IPS DF 19.7 (cell line): ENCODE measurements around the gene ITGA7.

Source experiments
- DNase-seq: peaks from one replicate; pipeline ENCODE4 v3.0.0-alpha.2; 2013; ENCODE audit warnings: low read depth, low spot score

Gene ITGA7

DNA sequence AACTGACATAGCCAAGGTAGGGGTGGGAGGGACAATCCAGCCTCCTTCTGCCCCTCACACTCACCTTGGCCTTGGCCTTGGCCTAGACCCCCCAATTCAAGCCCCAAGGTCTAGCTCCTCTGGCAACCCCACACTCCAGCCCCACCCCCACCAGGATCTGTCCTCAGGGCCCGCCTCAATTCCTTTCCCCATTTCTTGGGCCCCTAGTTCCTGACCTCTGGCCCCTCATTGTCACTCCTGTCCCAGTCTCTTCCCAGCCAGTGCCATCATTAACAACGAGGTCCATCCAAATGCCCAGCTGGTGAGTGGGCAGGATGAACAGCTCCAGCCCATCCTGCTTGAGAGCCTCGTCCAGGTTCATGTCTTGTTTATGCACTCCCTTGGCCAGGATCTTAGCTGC is 28.4 kb upstream of the ITGA7 start:
- no peak for DNase-seq

DNA sequence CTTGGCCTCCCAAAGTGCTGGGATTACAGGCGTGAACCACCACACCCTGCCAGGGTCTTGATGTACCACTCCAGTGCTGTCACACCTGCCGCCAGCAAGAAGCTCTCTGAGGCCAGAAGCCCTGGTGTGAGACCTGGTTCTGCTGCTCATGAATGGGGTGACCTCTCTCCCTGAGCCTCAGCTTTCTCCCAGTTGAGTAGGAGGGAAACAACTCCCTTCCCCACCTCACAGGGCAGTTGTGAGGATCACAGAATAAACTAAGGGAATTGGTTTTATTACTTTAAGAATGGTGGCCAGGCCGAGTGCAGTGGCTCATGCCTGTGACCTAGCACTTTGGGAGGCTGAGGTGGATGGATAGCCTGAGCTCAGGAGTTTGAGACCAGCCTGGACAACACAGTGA is 26.9 kb upstream of the ITGA7 start:
- DNase-seq, result no peak

DNA sequence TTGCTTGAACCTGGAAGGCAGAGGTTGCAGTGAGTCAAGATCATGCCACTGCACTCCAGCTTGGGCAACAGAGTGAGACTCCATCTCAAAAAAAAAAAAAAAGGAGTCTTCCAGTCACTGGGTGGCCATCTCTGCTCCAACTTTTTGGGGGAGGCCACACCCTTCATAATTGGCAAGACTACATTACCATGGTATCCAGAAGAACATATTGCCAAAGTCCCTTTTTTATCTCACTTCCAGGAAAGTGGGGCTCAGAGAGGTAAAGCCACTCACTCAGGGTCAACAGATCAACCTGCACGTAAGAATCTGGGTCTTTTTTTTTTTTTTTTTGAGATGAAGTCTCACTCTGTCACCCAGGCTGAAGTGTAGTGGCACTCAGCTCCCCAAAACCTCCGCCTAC is 26.2 kb upstream of the ITGA7 start:
- no peak for DNase-seq

DNA sequence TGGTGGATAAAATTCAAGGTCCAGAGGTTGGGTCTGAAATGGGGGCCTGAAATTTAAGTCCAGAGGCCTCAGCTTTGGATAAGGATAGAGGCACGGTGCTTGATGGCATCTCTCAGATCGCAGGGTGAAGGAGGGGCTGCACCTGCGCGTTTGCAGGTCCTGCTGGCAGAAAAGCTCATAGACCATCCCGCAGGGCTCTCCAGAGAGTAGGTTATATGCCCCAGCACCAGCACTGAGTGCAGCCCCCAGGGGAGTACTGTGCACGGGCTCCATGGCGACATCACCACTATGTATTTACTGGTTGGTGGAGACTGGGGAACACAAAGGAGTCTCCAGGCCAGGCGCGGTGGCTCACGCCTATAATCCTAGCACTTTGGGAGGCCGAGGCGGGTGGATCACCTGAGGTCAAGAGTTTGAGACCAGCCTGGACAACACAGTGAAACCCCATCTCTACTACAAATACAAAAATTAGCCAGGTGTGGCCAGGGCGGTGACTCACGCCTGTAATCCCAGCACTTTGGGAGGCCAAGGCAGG is 25.4 kb upstream of the ITGA7 start:
- no peak for DNase-seq

DNA sequence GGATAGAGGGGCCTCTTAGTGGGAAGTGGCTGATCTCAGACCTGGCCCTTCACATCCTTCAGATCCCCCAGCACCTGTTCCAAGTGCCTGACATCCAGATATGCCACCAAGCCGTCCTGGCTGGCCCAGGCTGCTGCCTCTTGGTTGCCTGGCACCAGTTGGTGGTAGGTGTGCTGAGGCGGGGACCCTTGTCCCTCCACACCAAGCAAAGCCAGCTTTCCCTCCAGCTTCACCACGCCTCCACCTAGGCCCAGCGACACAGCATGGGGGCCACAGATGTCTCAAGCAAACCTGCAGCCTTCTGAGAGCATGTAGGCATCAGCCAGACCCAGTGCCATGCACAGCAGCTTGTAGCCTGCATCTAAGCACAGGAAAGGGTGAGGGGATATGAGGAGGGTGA is 24.6 kb upstream of the ITGA7 start:
- no peak for DNase-seq

DNA sequence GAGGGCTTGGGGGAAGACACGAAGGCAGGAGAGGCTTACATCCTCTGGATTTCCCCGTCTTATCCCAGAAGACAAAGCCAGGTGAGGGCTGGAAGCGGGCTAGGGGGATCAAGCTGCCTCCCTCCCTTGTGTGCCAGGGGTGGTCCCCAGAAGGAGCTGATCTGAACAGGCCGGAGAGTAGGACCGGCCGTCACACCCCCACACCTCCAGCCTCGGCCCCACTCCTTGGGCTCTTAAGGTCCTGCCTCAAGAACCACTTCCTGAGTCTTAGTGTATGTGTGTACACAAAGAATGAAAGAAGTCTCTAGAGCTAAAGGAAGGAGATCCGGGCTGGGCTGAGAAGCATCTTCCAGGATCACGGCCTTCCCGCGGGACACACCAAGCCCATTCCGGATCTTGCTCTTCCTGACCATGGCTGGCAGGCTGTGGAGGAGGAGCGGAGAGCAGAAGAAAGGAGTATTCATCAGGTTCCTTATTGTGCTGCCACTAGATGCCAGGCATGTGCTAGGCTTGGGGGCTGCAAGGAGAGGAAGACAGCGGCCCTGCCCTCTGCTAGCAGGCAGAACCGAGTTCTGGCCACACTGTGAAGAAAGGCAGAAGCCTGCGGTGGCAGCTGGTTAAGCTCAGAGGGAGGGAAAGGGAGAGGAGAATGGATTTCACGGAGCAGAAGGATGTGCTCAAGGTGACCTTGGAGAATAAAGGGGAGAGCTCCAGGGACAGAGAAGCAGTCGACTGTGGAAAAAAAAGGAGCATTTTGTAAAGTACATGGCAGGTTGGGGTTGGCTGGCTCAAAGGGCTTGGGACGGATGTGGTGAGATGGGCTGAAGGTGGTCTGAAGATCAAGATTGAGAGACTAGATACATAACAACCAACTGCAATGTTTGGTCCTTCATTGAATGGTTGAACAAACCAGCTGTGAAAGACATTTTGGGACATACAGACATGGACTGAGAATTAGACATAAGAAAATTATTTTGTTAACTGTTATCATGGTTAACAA is 22.4 kb upstream of the ITGA7 start:
- DNase-seq, result no peak

DNA sequence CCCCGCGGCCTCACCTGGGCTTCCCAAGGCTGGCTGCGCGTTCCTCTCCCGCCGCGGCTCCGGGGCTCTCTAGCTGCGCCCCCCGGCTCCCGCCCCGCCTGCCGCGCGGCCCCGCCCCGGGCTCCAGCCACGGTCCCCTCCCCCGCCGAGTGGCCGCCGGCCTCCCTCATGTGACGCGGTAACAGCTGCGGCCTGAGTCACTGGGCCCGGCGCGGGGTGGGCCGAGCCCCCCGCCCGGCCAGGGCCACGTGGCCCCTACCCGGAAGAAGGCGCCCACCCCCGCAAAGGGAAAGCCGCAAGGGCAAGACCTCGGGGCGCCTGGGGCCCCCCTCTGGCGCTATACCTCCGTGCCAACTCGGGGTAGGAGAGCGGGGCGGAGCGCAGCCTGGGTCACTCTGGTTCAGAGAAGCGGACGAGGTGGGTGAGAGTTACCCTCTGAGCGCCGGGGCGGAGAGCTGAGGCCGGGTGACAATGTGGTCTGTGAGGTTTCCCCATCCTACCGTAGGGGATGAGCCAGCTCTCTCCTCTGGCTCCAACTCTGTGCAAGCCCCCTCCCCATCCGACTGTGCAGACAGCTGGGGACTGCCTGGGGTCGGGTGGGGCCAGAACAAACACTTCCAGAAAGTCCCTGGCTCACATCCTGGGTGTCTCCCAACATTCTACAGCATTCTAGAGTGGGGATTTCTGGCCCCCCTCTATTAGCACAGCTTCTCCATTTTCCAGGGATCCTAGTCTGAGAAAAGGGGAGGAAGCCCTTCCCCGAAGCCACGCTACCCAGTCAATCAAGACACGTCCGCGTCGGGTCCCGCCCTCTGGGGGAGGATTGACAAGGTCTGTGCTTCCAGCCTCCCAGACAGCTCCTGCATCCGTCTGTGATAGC is 21.5 kb upstream of the ITGA7 start, which contains the start of gene CD63:
Gene CD63, minus strand, starts transcription at position 71 of the 880 bp plus-strand sequence. CDS start 668 bp downstream, outside the sequence.
- peak; percentile 80 for DNase-seq

DNA sequence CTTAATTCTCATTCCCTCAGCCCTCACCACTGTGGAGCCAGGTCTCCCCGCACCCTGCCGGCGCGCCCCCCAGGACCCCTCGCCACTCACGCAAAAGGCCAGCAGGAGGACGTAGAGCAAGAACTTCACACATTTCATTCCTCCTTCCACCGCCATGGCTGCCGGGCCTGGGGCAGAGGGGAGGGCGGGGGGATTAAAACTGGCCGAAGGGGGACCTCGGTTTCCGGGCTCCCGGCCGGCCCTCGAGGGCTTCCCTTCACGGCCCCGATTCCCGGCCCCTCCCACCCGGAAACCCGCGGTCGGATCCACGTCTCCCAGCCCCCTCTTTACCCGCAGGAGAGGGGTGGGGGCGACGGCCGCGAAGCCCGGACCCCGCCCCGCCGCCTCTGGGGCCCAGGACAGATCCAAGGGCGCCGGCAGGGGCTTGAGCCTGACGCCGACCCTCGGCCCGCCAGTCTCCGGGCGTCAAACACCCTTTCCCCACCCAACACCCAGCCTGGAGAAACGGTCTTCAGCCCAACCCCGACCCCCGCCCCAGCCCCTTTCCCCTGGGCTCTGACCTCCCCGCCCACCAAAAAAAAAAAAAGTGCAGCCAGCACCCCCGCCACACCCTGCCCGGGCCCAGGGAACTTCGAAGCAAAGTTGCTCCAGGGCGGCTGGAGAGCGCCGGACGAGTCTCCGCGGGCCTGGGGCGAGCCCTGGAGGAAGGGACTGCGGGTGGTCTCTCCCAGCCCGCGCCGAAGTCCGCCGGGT is 20.7 kb upstream of the ITGA7 start:
- DNase-seq, result no peak

DNA sequence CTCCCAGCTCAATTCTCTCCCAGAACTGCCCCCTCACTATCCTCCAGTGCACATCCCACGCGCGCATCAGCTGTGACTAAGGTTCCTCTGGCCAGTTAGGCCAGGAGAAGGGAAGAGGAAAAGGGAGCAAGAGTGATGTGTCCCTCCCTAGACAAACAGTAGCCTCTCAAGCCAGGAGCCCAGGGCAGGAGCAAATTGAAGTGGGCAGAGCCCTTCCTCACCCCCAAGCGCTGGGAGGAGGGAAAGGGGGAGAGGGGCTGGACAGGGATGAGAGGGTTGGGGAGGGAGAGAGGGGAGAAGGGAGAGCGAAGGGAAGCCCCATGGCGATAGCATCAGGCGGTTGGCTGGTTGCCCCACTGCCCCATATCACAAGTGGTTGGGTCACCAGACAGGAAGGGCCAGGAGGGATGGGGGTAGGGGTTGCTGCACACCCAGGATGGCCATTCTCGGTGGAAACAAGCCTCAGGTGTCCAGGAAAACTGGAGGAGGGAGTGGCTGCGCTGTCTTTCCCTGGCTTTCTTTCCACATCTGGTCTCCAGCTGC is 20.0 kb upstream of the ITGA7 start:
- DNase-seq, result no peak

DNA sequence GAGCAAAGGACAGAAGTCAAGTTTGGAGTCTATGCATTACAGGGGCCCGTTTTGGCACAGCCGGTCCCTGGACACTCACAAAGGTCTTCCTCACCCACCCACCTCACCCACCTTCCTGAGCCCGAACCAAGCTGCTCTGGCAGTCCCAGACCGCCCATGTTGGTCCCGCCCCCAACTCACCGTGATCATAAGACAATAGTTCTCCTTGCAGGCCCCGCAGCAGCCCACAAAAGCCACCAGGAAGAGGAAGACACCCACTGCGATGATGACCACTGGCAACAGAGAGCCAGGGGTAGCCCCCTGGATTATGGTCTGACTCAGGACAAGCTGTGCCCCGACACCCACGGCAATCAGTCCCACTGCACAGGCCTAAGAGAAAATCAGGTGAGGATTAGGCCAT is 19.3 kb upstream of the ITGA7 start:
- DNase-seq, result no peak

DNA sequence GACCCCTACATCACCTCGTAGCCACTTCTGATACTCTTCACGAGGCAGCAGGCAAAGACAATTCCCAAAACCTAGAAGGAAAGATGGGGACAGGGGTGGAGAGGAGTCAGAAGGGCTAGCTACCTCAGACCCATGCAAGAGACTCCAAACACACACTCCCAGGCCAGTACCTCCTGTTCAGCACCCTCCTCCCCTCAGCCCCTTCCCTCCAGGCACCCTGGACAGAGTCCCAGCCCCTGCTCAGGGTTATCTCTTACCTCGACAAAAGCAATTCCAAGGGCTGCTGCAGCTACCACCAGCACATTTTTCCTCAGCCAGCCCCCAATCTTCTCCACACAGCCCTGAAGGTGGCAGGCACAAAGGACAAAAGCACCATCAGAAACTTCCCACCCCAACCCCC is 17.9 kb upstream of the ITGA7 start:
- DNase-seq, result no peak

DNA sequence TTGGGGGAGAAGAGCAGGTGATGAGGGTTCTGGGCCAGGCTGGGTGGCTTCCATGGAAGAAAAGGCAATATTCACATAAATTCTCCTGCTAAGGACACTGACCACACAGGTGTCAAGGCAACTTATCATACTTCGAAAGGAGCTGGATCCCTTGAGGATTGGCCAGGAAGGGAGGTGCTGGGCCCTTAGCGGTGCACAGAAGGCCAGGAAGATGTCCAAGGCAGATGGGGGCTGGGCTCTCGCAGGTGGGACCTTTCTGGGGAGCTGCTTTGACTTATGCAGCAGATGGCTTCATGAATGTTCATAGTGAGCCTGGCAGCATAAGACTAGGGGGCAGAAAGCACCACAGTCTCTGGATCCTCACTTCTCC is 17.2 kb upstream of the ITGA7 start:
- DNase-seq, result no peak

DNA sequence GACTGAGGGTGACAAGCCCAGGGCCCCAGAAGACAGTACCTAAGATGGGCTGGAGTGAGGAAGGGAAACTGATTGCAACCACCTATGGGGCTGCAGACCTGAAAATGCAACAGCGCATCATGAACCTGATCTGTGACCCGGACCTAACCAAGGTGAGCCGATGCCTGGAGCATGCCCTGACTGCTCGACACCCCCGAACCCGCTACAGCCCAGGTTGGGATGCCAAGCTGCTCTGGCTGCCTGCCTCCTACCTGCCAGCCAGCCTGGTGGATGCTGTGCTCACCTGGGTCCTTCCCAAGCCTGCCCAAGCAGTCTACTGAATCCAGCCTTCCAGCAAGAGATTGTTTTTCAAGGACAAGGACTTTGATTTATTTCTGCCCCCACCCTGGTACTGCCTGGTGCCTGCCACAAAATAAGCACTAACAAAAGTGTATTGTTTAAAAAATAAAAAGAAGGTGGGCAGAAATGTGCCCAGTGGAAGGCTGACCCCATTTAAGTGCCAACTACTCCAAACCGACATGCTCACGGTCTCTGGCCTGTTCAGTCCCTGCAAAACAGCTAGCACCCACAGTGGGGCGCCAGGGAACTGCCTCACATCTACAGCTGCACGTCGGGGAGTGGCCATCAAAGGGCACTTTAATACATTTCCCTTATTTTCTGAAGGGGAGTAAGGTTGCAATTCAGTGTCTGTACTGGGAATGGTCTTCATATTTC is 16.7 kb upstream of the ITGA7 start:
- no peak for DNase-seq

DNA sequence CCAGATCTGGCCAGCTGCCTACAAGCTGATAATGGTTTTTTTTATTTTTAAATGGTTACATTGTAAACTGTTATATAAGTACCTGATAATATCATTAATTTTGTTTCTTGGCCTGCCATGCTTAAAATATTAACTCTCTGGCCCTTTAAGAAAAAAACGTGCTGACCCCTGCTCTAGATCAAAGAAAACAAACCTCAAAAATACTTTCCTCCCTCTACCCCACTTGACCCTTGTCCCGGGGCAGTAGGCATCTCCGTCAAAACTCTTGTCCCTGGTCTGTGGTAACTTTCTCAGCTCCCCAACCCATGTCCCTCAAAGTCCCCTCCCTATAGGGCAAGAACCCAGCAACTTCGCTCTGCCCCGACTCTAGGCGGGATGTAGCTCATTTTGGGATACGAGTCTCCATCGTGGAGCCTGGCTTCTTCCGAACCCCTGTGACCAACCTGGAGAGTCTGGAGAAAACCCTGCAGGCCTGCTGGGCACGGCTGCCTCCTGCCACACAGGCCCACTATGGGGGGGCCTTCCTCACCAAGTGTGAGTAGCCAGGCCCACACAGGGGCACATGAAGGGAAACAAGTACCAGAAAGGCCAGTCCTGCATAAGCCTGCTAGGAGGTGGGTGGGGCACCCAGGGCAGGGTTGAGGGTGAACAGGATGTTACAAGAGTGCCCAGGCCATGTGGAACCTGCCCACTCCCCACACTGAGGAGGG is 16.0 kb upstream of the ITGA7 start:
- DNase-seq, result no peak

DNA sequence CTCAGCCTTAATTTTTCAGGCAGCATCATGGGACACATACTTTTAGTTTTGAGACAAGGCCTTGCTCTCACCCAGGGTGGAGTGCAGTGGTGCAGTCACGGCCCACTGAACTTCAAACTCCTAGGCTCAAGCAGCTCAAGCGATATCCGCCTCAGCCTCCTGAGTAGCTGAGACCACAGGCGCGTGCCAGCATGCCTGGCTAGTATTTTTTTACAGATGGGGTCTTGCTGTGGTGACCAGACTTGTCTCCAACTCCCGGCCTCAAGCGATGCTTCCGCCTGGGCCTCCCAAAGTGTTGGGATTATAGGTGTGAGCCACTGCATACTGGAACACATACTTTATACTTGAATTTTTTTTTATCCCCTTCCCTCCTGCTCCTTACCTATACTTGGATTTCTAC is 15.2 kb upstream of the ITGA7 start:
- DNase-seq, result no peak

DNA sequence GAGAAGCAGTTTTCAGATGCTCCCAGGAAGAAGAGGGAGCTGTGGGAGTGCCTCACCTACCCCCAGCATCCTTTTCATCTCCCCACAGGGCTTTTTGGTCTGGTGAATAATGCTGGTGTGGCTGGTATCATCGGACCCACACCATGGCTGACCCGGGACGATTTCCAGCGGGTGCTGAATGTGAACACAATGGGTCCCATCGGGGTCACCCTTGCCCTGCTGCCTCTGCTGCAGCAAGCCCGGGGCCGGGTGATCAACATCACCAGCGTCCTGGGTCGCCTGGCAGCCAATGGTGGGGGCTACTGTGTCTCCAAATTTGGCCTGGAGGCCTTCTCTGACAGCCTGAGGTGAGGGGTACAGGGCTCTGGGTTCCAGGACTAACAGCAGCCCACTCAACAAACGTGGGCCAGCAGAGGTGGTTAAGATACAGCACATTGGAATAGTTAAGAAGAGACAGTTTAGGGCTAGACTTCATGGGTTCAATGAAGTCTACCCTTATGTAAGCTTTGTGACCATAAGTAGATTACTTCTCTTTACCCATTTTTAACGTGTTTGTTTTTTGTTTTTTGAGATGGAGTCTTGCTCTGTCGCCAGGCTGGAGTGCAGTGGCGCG is 14.0 kb upstream of the ITGA7 start:
- no peak for DNase-seq

DNA sequence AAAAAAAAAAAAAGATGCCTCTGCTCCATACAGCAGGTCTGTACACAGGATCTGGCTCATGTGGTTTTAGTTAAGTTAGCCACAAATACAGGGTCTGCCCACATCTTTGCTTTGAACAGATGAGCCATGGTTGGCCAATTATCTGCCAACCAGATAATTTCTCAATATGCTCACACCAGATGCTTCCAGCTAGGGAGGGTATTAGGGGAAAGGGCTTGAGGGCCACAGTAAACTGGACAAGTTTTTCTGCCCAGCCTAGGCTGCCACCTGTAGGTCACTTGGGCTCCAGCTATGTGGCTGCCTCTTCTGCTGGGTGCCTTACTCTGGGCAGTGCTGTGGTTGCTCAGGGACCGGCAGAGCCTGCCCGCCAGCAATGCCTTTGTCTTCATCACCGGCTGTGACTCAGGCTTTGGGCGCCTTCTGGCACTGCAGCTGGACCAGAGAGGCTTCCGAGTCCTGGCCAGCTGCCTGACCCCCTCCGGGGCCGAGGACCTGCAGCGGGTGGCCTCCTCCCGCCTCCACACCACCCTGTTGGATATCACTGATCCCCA is 13.3 kb upstream of the ITGA7 start:
- DNase-seq, result peak; percentile 47

DNA sequence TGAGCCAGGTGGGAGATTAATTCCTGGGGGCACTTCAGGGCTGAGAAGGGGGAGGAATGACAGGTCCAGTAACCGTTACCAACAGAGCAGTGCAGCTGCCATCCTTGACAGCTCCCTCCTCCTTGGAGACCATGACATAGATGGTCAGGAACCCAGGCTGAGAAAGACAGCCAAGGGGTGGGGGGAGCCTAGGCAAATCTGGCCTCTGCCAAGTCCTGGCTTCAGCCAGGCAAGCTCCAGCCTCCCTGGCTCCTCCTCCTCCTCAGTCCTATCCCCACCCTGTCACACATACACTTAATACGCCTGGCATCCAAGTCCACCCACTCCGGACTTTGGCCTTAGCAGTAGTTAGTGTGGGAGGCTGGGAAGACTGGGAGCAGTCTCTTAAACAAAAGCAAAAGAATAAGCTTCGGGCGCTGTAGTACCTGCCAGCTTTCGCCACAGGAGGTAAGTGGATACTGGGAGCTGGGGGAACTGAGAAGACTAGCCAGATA is 12.4 kb upstream of the ITGA7 start, which contains the start of gene RDH5:
Gene RDH5, plus strand, starts transcription at position 323 of the 494 bp plus-strand sequence. CDS start 792 bp downstream, outside the sequence.
- no peak for DNase-seq

DNA sequence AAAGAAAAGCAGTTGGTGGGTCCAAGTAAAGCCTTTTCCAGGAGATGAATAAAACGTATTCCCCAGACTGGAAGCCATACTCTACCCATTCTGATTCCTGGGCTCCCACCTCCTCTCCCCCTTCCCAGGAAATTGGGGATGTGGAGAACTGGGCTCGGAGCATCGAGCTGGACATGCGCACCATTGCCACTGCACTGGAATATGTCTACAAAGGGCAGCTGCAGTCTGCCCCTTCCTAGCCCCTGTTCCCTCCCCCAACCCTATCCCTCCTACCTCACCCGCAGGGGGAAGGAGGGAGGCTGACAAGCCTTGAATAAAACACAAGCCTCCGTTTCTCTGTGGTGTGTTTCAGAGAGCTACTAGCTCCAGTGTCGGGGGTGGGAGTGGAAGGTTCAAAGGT is 11.7 kb upstream of the ITGA7 start:
- DNase-seq, result no peak
